ENCODE results near the gene LRRC61.
"Not testable (repeated sequence)": the region's sequence is repeated elsewhere in the genome, so short reads cannot be mapped to it uniquely, and the experiment has no call there.

LRRC61 gene

GRCh38 chr7:150308575-150308974 lies 14.6 kb upstream of the LRRC61 start:
- DNase-seq: no peak

GRCh38 chr7:150311146-150311545 lies 12.0 kb upstream of the LRRC61 start:
- DNase-seq: no peak

GRCh38 chr7:150311711-150312110 lies 11.4 kb upstream of the LRRC61 start:
- no peak for DNase-seq

GRCh38 chr7:150312649-150313366 lies 10.3 kb upstream of the LRRC61 start:
- DNase-seq: not testable (repeated sequence)

- no peak for DNase-seq
These were observed 9.8 kb upstream of the LRRC61 start for GRCh38 chr7:150313367-150313809.

- DNase-seq: no peak
These were observed 9.3 kb upstream of the LRRC61 start for GRCh38 chr7:150313870-150314269.

- DNase-seq: no peak
These were observed 8.4 kb upstream of the LRRC61 start for GRCh38 chr7:150314639-150315239.

GRCh38 chr7:150316987-150317386 lies 6.2 kb upstream of the LRRC61 start:
- DNase-seq: not testable (repeated sequence)

GRCh38 chr7:150317748-150318444 lies 5.3 kb upstream of the LRRC61 start:
- no peak for DNase-seq

GRCh38 chr7:150321788-150322113 lies 1.4 kb upstream of the LRRC61 start:
- DNase-seq: no peak

- DNase-seq: no peak
These were observed 882 bp upstream of the LRRC61 start for GRCh38 chr7:150322114-150322832.

- no peak for DNase-seq
These were observed 672 bp downstream of the LRRC61 start for GRCh38 chr7:150323682-150324372.

GRCh38 chr7:150324373-150324961 lies 1.3 kb downstream of the LRRC61 start:
- no peak for DNase-seq

- DNase-seq: no peak
These were observed 2.0 kb downstream of the LRRC61 start for GRCh38 chr7:150325110-150325611.

- DNase-seq: no peak
These were observed 2.7 kb downstream of the LRRC61 start for GRCh38 chr7:150325901-150326300.

- no peak for DNase-seq
These were observed 3.6 kb downstream of the LRRC61 start for GRCh38 chr7:150326657-150327268.

GRCh38 chr7:150327308-150327707 lies 4.2 kb downstream of the LRRC61 start:
- no peak for DNase-seq

GRCh38 chr7:150329331-150330120 lies 6.4 kb downstream of the LRRC61 start:
- DNase-seq: no peak

GRCh38 chr7:150330211-150330885 lies 7.2 kb downstream of the LRRC61 start:
- DNase-seq: no peak
